ENCODE measurements around the gene C5orf52. TPM values are rescaled to one million over a fixed set of nuclear protein-coding genes. Genes with fewer than 3 reads are reported as not detected.

The C5orf52 gene
- total RNA-seq, 4 donors from 2014 or later = not detected

DNA sequence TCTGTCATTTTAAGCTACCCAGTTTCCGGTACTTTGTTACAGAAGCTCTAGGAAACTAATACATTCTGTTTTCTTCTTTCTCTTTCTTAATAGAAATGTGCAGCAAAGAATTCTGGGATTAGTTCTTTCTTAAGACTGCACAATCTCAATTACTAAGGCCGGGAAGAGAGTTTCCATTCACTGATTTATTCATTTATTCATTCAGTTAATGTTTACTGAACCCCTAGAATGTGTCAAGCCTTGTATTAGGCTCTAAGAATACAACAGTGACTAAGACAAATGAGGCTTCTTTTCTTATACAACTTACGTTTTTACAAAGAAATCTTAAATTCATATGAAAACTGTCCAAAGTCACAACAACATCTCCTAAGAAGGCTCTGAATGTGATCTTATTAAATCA, 32.4 kb downstream of the C5orf52 start:
- Histone ChIP-seq H3K27me3 (no peaks in the 10 kb centered on the region), H3K4me1 (no peaks in the 10 kb centered on the region), H3K27ac (no peak overlapping the region), H3K4me3 (no peak overlapping the region), H3K36me3 (no peaks in the 10 kb centered on the region), H3K9me3 (peaks cover under 1 to 4% of the 10 kb centered on the region in 2 donors)
- in situ Hi-C loops (cut with MboI; ENCODE audit: low pct_ligation_motif_present in 1 of 4, low pct_unique_long_range_greater_than_20kb in 1 of 4, low sequenced_read_pairs in 3 of 4) = loop anchor here in 2 of 4 donors (25.0 kb wide), 3 partner anchors 216 to 366 kb away; a partner anchor contains a TSS
- WGBS, 2 donors (ENCODE audit: low coverage in 1 of 2) = 69 to 83% methylated on average over 3 of the region's 3 CpGs
- intact Hi-C loops (cut with DNase I; ENCODE audit: low total_unique reads) = no loop called here
- TF ChIP-seq POLR2AphosphoS5 (IDR thresholded peaks at IDR 0.05) = no peak
- TF ChIP-seq, protein P1, sequence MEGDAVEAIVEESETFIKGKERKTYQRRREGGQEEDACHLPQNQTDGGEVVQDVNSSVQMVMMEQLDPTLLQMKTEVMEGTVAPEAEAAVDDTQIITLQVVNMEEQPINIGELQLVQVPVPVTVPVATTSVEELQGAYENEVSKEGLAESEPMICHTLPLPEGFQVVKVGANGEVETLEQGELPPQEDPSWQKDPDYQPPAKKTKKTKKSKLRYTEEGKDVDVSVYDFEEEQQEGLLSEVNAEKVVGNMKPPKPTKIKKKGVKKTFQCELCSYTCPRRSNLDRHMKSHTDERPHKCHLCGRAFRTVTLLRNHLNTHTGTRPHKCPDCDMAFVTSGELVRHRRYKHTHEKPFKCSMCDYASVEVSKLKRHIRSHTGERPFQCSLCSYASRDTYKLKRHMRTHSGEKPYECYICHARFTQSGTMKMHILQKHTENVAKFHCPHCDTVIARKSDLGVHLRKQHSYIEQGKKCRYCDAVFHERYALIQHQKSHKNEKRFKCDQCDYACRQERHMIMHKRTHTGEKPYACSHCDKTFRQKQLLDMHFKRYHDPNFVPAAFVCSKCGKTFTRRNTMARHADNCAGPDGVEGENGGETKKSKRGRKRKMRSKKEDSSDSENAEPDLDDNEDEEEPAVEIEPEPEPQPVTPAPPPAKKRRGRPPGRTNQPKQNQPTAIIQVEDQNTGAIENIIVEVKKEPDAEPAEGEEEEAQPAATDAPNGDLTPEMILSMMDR (IDR thresholded peaks at IDR 0.05) = no peak
- TF ChIP-seq POLR2A (IDR thresholded peaks at IDR 0.05) = no peak
- TF ChIP-seq EP300 (IDR thresholded peaks at IDR 0.05; ENCODE audit: low read depth) = no peak
- DNase-seq = no peak

DNA sequence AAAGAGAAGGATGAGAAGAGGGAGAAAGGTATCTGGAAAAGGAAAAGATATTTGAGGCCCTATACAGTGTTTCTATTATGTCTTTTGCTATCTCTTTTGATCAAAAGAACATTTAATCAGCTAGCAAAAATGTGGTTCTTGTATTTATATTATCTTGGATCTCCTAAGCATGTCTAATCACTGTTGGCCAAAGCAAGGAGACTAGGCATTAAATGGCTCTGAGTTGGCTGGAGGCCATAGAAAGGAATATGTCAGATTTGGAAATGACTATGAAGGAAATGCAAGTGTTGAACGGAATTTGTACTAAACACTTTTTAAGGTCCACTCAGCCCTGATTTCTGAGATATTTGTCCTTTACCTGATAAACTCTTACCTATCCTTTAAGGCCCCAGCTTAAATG, 37.5 kb downstream of the C5orf52 start:
- 82 to 100% methylated on average over 1 of the region's 1 CpG for WGBS, 2 donors (ENCODE audit: low coverage in 1 of 2)
- DNase-seq = no peak
- in situ Hi-C loops (cut with MboI; ENCODE audit: low pct_ligation_motif_present in 1 of 4, low pct_unique_long_range_greater_than_20kb in 1 of 4, low sequenced_read_pairs in 3 of 4) (loop anchor here in 2 of 4 donors (25.0 kb wide), 3 partner anchors 222 to 372 kb away; a partner anchor contains a TSS), intact Hi-C loops (cut with DNase I; ENCODE audit: low total_unique reads) (no loop called here)
- Histone ChIP-seq H3K36me3 (no peaks in the 10 kb centered on the region), H3K27me3 (no peaks in the 10 kb centered on the region), H3K27ac (no peak overlapping the region), H3K4me1 (peaks cover 0 to 4% (median 0%) of the 10 kb centered on the region in 4 donors), H3K9me3 (no peaks in the 10 kb centered on the region), H3K4me3 (no peak overlapping the region)
- TF ChIP-seq POLR2AphosphoS5 (IDR thresholded peaks at IDR 0.05) (no peak), EP300 (IDR thresholded peaks at IDR 0.05; ENCODE audit: low read depth) (no peak), POLR2A (IDR thresholded peaks at IDR 0.05) (no peak)
- TF ChIP-seq, protein P1 (IDR thresholded peaks at IDR 0.05) = no peak

DNA sequence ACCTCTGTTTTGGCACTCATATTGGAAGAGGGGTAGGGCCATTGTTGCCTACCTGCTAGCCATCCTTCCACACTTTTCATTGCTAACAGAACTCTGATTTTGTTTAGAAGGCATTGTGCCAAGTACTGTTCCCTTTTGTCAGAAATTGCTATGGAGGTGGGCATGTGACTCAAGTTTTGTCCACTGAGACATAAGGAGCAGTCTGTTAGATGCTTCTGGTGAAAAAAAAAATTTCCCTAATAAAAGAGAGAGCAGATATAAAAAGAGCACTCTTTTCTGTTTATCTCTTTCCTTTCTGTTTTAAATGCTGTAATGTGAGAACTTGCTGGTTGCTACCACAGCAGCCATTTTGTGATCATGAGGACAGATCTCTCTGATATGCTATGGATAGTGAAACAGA, 38.0 kb downstream of the C5orf52 start:
- Histone ChIP-seq H3K27ac (no peak overlapping the region), H3K4me3 (no peak overlapping the region), H3K4me1 (peaks cover 0 to 4% (median 0%) of the 10 kb centered on the region in 4 donors), H3K9me3 (no peaks in the 10 kb centered on the region), H3K36me3 (no peaks in the 10 kb centered on the region), H3K27me3 (no peaks in the 10 kb centered on the region)
- in situ Hi-C loops (cut with MboI; ENCODE audit: low pct_ligation_motif_present in 1 of 4, low pct_unique_long_range_greater_than_20kb in 1 of 4, low sequenced_read_pairs in 3 of 4) (loop anchor here in 2 of 4 donors (25.0 kb wide), 3 partner anchors 222 to 372 kb away; a partner anchor contains a TSS), intact Hi-C loops (cut with DNase I; ENCODE audit: low total_unique reads) (no loop called here)
- TF ChIP-seq, protein P1 (IDR thresholded peaks at IDR 0.05) = no peak
- TF ChIP-seq POLR2A (IDR thresholded peaks at IDR 0.05) = no peak
- no peak for TF ChIP-seq EP300 (IDR thresholded peaks at IDR 0.05; ENCODE audit: low read depth)
- no peak for TF ChIP-seq POLR2AphosphoS5 (IDR thresholded peaks at IDR 0.05)
- no peak for DNase-seq

DNA sequence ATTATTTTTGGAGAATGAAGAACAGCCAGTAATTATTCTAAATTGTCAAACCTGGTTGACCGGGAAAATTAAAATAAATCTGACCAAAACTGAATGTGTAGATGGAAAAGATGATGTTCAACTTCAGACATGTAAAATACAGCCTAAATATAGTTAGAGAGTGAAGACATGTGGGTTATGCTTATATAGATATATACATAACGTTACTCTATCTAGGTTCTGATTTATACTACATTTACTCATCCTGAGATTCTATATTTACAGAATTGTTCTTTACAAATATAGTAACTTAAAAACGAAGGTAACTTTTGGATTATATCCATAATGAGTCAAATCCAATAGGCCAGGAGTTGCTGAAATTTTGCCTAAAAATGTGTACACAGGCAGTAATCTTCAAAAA, 39.1 kb downstream of the C5orf52 start:
- in situ Hi-C loops (cut with MboI; ENCODE audit: low pct_ligation_motif_present in 1 of 4, low pct_unique_long_range_greater_than_20kb in 1 of 4, low sequenced_read_pairs in 3 of 4) (loop anchor here in 2 of 4 donors (25.0 kb wide), 3 partner anchors 223 to 373 kb away; a partner anchor contains a TSS), intact Hi-C loops (cut with DNase I; ENCODE audit: low total_unique reads) (loop anchor here (10.0 kb wide), 1 partner anchor 276 kb away; no protein-coding TSS in a partner anchor)
- Histone ChIP-seq H3K4me3 (no peak overlapping the region), H3K9me3 (no peaks in the 10 kb centered on the region), H3K27ac (no peak overlapping the region), H3K27me3 (no peaks in the 10 kb centered on the region), H3K36me3 (no peaks in the 10 kb centered on the region), H3K4me1 (peaks cover 0 to 4% (median 0%) of the 10 kb centered on the region in 4 donors)
- WGBS, 2 donors (ENCODE audit: low coverage in 1 of 2) = 57 to 69% methylated on average over 3 of the region's 3 CpGs
- no peak for DNase-seq
- TF ChIP-seq EP300 (IDR thresholded peaks at IDR 0.05; ENCODE audit: low read depth) = no peak
- TF ChIP-seq POLR2A (IDR thresholded peaks at IDR 0.05) = no peak

DNA sequence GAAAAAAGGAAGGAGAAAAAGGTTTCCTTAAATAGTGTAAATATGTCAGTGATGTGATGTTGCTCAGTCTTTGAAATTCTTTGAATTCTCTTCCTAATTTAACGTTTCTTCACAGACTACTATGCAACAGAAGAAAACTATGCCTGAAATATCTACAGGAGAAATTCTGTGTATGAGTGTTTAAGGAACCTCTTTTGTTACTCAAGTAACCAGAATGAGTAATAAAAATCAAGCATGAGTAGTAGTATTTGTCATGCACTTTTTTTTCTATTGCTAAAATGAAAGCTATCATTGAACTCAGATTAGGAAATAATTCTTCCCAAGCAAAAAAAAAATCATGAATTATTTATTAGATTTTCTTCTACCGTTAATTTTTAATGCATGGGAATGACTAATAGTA, 39.5 kb downstream of the C5orf52 start:
- in situ Hi-C loops (cut with MboI; ENCODE audit: low pct_ligation_motif_present in 1 of 4, low pct_unique_long_range_greater_than_20kb in 1 of 4, low sequenced_read_pairs in 3 of 4) (loop anchor here in 2 of 4 donors (25.0 kb wide), 3 partner anchors 224 to 374 kb away; a partner anchor contains a TSS), intact Hi-C loops (cut with DNase I; ENCODE audit: low total_unique reads) (loop anchor here (10.0 kb wide), 1 partner anchor 276 kb away; no protein-coding TSS in a partner anchor)
- Histone ChIP-seq H3K36me3 (no peaks in the 10 kb centered on the region), H3K4me1 (peaks cover 0 to 4% (median 0%) of the 10 kb centered on the region in 4 donors), H3K4me3 (no peak overlapping the region), H3K27me3 (no peaks in the 10 kb centered on the region), H3K9me3 (no peaks in the 10 kb centered on the region), H3K27ac (no peak overlapping the region)
- DNase-seq = no peak
- 62 to 66% methylated on average over 2 of the region's 2 CpGs for WGBS, 2 donors (ENCODE audit: low coverage in 1 of 2)
- TF ChIP-seq EP300 (IDR thresholded peaks at IDR 0.05; ENCODE audit: low read depth) (no peak), POLR2AphosphoS5 (IDR thresholded peaks at IDR 0.05) (no peak), POLR2A (IDR thresholded peaks at IDR 0.05) (no peak)
- TF ChIP-seq, protein P1 (IDR thresholded peaks at IDR 0.05) = no peak

Measured in transverse colon (tissue), 4 donors.